HG03575 (cell line): ENCODE measurements around the gene MYOM3.

Source experiments
- ATAC-seq: cut with Tn5 transposase; IDR thresholded peaks from one replicate; pipeline ENCODE4 v1.9.1; 2021; ENCODE audit not compliant: unreplicated experiment, insufficient number of reproducible peaks, low FRiP score; ENCODE audit errors: extremely low read depth

Gene MYOM3

DNA sequence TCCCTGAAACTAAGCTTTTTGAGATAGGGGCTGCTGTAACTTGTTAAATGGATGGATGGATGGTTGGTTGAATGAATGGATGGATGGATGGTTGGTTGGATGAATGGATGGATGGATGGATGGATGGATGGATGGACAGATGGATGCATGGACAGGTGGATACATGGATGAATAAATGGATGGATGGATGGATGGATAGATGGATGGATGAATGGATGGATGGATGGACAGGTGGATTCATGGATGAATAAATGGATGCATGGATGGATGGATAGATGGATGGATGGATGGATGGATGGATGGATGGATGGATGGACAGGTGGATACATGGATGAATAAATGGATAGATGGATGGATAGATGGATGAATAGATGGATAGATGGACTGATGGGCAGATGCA, 26.9 kb downstream of the MYOM3 start:
- no peak for ATAC-seq

DNA sequence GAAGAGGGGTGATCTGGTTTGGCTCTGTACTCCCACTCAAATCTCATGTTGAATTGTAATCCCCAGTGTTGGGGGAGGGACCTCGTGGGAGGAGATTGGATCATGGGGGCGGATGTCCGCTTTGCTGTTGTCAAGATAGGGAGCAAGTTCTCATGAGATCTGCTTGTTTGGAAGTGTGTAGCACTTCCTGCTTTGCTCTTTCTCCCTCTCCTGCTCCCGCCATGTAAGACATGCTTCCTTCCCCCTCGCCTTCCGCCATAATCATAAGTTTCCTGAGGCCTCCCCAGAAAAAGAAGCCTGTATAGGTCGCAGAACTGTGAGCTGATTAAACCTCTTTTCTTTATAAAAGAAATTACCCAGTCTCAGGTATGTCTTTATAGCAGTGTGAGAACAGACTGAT, 27.9 kb downstream of the MYOM3 start:
- no peak for ATAC-seq

GRCh38 chr1:24082372-24082771, 29.6 kb downstream of the MYOM3 start:
- ATAC-seq: no peak

GRCh38 chr1:24081190-24081589, 30.7 kb downstream of the MYOM3 start:
- ATAC-seq: no peak

DNA sequence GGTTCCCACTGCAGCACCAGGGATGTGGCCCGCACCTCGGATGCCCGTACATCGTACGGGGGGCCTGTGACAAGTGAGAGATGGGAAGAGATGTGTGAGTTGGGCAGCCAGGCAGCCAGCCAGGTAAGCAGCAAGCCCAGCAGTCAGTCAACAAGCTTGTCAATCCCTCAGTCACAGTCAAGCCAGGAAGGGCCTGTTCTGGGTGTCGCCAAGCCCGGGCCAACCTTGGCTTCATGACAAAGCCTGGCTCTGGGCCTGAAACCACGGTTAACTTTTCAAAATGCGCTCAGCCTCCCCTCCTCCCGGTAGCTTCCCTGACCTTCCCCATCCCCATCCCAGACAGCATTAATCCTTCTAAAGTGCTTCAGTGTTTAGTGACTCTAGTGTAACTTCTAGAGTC, 31.8 kb downstream of the MYOM3 start:
- no peak for ATAC-seq

DNA sequence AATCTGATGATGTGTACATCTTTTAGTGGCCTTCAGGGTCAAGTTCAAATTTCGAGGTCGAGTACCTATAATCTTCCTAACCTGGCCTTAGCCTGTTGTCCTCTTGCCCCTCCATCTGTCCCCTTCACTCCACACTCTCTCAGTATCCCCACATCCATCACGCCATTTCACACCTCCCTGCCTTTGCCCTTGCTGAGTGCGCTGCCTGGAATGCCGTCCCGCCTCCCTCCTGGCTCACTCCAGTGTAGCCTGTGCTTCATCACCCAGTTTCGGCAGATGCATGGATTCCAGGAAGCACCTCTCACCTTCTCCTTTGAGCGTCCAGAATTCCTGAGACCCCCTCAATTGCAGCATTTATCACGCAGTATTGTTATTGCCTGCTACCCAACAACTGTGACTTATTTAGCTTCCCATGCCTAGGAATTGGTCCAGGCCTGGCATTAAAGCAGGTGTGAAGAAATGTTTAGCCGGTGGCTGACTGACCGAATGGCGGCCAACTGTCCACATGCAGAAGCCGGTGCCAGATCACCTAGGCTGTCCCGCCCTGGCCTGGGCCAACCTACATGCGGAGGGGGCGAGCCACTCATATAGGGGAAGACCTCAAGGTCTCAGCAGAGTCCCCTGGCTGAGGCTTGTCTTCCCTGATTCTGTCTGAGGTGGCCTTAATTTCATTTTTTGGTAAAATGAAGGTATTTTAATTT, 34.5 kb downstream of the MYOM3 start:
- ATAC-seq: no peak

GRCh38 chr1:24075946-24076345, 36.0 kb downstream of the MYOM3 start:
- no peak for ATAC-seq

DNA sequence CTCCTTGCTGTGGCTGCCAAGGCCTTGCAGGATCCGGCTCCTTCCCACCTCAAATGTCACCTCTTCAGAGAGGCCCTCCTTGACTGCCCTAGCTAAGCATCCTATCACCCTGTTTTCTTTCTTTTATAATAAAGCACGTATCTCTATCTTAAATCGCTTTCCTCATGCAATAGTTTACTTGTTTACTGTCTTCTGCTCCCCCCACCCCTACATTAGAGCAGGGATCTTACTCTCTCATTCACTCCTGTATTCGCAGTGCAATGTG, 36.4 kb downstream of the MYOM3 start:
- no peak for ATAC-seq

GRCh38 chr1:24074817-24075589, 36.9 kb downstream of the MYOM3 start:
- no peak for ATAC-seq

- ATAC-seq: no peak
Measured at GRCh38 chr1:24074196-24074595, 37.7 kb downstream of the MYOM3 start.

- ATAC-seq: no peak
Measured at GRCh38 chr1:24071941-24072340, 40.0 kb downstream of the MYOM3 start.

GRCh38 chr1:24070821-24071393, 41.0 kb downstream of the MYOM3 start:
- ATAC-seq: no peak

DNA sequence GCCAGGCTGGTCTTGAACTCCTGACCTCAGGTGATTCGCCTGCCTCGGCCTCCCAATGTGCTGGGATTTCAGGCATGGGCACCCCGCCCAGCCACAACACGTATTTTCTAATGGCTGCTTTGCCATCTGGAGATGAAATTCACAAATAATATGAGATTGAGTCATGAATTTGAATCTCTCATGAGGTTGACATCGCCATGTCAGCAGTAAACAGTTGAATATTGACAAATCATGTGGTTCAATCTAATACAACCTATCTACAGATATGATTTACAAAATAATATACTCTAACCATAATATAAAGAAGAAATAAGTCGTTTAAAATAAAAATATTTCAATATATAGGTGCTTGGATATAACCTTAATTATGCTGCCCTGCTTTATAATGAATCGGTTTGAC, 42.1 kb downstream of the MYOM3 start:
- ATAC-seq: no peak

DNA sequence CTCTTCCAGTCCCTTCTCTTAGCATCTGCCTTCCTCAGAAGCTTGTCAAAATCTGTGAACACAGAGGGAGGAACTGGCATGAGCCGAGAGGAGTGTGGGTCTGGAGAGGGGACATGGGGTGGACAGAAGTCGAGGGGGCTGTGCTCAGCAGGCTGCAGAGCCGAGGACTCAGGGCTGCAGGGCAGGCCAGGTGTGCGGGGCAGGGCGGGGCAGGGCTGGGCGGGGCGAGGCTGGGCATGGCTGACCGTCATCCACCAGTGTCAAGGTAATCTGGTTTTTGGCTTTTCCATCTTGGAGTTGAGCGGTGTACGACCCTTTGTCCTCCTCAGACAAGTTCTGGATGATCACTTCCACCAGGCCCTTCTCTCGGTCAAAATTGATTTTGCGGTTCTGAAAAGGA, 44.0 kb downstream of the MYOM3 start:
- no peak for ATAC-seq

DNA sequence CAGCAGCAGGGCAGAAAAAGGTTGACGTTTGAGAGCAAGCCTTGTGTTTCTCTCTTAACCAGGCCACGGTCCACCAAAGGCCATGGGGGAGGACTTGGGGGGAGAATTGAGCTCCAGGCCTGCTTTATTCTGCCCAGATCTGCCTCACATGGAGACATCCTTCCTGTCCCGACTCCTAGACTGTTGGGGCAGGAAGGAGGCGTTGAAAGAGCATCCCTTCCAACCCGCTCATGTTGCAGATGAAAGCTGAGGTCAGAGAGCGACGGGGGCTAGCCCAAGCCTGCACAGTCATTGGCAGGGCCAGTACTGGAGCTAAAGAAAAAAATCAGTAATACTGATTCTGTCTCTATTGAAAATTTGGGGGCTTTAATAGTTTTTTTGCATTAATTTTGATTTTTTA, 46.6 kb downstream of the MYOM3 start:
- ATAC-seq: no peak

- ATAC-seq: no peak
Measured at GRCh38 chr1:24062221-24062620, 49.7 kb downstream of the MYOM3 start.

GRCh38 chr1:24060482-24060881, 51.5 kb downstream of the MYOM3 start:
- ATAC-seq: no peak

GRCh38 chr1:24058671-24059455, 53.1 kb downstream of the MYOM3 start:
- ATAC-seq: no peak

GRCh38 chr1:24057171-24057570, 54.8 kb downstream of the MYOM3 start:
- no peak for ATAC-seq

DNA sequence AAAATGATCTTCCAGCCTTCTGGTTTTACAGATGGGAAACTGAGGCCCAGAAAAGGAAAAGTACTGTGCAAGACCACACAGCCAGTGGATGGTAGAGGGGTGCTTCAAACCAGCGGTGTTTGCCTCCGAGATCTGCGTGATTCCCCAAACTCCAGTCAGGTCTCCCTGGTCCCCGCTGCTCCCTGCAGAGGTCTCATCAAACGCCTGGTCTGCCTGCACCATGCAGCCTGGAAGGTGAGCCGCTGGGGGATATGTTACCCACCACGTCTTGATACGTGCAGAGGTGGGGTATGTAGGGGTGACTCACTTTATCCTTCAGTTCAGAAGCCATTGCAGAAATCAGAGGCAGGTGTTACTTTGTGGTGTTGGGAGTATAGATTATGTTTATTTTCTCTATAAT, 56.3 kb downstream of the MYOM3 start:
- ATAC-seq: no peak
